ENCODE measurements around the gene TUBE1.

DNA sequence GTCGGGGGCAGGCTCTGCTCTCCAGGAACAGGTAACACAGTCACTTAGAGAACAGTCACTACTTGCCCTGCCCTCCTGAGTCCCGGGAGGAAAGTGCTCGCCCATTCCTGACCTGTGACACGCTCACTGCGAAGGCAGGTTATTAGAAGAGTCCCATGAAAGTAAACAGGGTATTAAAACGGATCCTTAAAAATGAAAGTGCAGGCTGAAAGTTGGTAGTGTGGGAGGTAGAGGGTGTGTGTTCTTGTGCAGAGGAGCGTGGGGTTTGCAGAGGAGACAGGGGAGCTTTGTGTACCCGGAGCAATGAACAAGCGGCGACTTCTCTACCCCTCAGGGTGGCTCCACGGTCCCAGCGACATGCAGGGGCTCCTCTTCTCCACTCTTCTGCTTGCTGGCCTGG, 33.3 kb downstream of the TUBE1 start, which contains the start of gene CCN6:
- no peak for TF ChIP-seq POLR2AphosphoS5 (IDR thresholded peaks at IDR 0.05; ENCODE audit: insufficient read depth, low read depth, low read length)
- TF ChIP-seq, protein P1, sequence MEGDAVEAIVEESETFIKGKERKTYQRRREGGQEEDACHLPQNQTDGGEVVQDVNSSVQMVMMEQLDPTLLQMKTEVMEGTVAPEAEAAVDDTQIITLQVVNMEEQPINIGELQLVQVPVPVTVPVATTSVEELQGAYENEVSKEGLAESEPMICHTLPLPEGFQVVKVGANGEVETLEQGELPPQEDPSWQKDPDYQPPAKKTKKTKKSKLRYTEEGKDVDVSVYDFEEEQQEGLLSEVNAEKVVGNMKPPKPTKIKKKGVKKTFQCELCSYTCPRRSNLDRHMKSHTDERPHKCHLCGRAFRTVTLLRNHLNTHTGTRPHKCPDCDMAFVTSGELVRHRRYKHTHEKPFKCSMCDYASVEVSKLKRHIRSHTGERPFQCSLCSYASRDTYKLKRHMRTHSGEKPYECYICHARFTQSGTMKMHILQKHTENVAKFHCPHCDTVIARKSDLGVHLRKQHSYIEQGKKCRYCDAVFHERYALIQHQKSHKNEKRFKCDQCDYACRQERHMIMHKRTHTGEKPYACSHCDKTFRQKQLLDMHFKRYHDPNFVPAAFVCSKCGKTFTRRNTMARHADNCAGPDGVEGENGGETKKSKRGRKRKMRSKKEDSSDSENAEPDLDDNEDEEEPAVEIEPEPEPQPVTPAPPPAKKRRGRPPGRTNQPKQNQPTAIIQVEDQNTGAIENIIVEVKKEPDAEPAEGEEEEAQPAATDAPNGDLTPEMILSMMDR (IDR thresholded peaks at IDR 0.05; ENCODE audit: extremely low read depth in 1 of 2, insufficient read depth in 1 of 2, low read depth in 1 of 2, low read length in 2 of 2): no peak

Measured in endothelial cell of umbilical vein (primary cell).